DMS79 (cell line): ENCODE data around the gene ANKUB1.
A peak's percentile ranks its signal among the peaks of the same experiment; 100 is the strongest.
"Not testable (repeated sequence)": the region's sequence is repeated elsewhere in the genome, so short reads cannot be mapped to it uniquely, and the experiment has no call there.

Experiments used
- DNase-seq: peaks from one replicate; lab custom pipeline; 2025; lab: John Stamatoyannopoulos, UW

Gene ANKUB1, protein sequence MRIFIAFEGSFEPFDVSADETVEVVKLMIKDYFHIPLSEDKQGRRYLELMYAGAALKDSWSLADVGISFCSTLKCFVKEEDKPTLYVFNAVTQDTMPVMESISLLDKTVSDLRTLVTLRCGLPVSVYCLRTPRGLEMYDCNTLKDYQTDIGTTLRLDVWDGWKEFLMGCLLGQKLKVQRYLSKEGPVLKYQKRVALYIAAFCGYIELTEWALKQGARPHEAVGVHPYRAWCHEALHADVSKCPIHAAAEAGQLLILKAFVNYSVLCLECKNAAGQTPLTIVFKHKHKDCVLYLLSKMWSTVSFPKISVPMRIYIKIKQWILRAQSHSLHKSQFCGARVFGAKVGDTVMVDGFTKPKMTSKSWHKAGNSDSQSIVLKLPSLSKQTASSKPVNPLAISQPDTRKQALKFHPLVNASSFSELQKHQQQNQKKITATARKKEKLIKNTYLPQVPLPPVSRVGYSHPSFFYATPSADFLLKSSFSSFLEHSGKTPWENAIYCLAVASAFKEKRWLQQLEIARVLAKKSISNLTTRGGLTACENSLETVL

DNA sequence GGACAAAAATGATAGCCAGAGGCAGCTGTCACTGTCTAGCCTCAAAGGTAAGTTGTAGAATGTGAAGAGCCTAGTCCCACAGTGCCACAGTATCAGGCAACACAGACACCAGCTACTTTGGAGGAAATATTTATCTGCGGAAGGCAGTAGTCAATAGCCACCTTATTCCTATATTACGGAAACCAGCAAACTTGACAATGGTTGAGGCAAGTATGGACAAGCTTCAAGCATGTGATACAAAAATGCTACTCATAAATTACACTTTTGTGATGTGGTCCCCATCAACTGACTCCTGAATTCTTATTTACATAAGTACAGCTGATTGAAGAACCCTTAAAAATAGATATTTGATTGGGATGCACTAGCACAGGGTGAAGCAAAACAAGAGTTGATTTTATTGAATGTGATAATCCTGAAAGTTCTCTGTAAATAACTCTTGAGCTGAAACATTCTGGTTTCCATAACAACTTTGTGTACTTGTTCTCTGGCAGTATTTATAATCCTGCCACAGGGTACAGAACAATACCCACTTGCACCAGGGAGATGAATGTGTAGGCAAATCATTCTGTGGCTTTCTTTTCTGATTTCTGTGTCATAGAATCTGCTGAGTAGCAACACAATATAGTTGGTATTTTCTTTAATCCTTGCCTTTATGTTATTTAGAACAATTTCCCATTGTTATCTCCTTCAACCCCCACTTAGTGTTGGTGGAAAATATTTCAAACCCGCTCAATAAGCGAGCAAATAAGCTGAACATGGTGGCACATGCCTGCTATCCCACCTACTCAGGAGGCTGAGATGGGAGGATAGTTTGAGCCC lies at the start of gene ANKUB1:
Gene ANKUB1, minus strand, starts transcription at position 103 of the 819 bp plus-strand sequence. CDS start 188 bp downstream, outside the sequence.
- DNase-seq: no peak

DNA sequence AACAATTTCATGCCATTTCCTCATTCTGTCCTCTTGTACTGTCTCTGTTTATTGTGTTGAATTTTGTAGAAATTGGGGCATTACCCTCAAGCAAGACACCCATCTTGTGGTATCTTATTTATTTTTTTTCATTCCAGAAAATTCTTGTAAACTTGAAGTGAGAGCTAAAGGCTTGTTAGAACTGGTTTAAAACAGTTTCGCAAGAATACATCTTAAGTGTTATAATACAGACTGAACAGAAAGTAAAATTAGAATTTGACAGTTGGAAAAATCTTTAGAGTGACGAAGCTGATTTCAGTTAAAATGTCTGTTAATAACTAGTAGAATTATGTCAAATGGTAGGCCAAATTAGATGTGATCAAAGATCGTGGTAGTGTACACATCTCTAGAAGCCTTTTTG lies 47.5 kb upstream of the ANKUB1 start:
- DNase-seq: no peak

DNA sequence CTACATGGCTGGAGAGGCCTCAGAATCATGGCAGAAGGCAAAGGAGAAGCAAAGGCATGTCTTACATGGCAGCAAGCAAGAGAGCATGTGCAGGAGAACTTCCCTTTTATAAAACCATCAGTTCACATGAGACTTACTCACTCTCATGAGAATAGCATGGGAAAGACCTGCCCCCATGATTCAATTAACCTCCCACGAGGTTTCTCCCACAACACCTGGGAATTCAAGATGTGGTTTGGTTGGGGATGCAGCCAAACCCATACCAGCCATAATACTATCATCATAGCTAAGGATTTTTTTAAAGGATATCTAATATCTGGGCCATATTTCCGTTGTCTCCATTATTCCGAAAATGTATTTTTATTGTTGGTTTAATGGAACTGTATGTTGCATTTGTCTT lies 47.1 kb upstream of the ANKUB1 start:
- DNase-seq: not testable (repeated sequence)

DNA sequence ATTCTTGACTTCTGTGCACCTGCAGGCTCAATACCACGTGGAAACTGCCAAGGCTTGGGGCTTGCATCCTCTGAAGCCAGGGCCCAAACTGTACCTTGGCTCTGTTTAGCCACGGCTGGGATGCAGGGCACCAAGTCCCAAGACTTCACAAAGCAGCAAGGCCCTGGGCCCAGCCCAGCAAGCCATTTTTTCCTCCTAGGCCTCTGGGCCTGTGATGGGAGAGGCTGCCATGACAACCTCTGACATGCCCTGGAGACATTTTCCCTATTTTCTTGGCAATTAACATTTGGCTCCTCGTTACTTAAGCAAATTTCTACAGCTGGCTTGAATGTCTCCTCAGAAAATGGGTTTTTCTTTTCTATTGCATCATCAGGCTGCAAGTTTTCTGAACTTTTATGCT lies 46.1 kb upstream of the ANKUB1 start:
- not testable (repeated sequence) for DNase-seq

DNA sequence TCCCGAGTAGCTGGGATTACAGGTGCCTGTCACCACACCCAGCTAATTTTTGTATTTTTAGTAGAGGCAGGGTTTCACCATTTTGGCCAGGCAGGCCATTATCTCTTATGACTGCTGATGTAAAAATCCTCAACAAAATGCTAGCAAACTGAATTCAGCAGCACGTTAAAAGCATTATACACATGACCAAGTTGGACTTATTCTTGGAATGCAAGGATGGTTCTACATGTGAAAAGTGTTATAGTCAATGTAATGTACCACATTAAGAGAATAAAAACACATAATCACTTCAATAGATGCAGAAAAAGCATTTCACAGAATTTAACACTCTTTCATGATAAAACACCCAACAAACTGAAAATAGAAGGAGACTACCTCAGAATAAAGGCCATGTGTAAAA lies 40.9 kb upstream of the ANKUB1 start:
- no peak for DNase-seq

DNA sequence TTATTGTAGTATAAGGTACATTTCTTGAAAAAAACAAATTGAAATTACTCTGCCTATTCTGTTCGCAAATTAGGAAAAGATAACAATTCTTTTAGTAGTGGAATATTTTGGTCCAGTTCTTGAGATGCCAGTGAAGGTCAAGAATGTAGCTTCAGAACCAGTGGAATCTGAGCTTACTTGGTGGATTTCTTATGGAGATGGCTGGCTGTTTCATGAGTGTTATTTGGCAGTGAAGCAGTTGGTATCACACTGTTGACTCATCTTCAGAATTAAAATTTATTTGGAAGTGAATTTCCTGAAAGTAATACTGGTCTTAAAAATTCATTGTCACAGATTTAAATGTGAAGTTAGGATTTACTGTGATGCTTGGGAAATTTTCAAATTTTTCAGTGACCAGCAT lies 39.7 kb upstream of the ANKUB1 start:
- DNase-seq: no peak

DNA sequence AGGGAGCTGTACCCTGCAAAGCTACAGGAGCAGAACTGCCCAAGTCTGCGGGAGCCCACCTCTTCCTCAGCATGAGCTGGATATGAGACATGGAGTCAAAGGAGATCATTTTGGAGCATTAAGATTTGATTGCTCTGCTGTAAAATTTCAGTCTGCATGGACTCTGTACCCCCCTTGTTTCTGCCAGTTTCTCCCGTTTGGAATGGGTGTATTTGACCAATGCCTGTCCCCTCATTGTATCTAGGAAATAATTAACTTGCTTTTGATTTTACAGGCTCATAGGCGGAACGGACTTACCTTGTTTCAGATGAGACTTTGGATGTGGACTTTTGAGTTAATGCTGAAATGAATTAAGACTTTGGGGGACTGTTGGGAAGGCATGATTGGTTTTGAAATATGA lies 39.0 kb upstream of the ANKUB1 start:
- DNase-seq: no peak

DNA sequence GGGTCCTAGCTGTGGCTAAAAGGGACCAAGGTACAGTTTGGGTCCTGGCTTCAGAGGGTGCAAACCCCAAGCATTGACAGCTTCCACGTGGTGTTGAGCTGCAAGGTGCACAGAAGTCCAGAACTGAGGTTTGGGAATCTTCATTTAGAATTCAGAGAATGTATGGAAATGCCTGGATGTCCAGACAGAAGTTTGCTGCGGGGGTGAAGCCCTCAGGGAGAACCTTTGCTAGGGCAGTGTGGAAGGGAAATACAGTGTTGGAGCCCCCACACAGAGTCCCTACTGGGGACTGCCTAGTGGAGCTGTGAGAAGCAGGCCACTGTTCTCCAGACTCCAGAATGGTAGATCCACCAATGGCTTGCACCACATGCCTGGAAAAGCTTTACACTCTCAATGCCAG lies 38.5 kb upstream of the ANKUB1 start:
- no peak for DNase-seq

DNA sequence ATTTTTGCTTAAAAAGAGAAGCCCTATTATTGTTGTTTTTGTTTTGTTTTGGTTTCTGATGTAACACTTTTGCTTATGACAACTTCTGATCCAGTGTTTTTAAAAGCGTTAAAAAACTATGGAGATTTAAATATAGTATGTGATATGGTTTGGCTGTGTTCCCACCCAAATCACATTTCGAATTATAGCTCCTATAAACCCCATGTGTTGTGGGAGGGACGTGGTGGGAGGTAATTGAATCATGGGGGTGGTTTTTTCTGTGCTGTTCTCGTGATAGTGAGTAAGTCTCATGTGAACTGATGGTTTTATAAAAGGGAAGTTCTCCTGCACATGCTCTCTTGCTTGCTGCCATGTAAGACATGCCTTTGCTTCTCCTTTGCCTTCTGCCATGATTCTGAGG lies 37.3 kb upstream of the ANKUB1 start:
- not testable (repeated sequence) for DNase-seq

DNA sequence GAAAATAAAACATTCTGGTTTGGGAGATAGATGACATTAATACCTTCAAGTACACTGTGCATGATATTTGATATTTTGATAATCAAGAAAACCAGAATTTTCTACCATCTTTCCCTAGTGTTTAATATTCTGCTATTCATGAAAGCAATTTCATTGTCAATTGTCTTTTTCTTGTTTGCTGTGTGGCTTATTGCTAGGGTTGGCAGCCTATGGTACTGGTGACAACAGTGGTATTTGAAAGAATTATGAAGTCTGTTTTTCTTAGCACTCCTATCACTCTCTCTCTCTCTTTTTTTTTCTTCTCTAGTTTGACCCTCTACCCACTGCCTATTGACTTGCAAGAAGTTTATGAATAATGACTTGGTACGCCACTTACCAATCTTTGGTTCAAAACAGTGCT lies 36.0 kb upstream of the ANKUB1 start:
- DNase-seq: no peak

DNA sequence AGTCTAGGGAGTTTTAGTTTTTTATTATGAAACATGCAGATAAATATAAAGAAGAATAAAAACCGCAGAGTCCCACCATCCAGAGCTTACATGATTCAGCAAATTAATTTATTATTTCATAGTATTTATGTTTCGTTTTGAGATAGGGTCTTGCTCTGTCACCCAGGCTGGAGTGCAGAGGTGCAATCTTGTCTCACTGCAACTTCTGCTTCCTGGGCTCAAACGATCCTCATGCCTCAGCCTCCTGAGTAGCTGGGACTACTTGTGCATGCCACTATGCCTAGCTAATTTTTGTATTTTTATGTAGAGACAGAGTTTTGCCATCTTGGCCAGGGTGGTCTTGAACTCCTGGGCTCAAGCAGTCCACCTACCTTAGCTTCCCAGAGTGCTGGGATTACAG lies 34.3 kb upstream of the ANKUB1 start:
- no peak for DNase-seq

DNA sequence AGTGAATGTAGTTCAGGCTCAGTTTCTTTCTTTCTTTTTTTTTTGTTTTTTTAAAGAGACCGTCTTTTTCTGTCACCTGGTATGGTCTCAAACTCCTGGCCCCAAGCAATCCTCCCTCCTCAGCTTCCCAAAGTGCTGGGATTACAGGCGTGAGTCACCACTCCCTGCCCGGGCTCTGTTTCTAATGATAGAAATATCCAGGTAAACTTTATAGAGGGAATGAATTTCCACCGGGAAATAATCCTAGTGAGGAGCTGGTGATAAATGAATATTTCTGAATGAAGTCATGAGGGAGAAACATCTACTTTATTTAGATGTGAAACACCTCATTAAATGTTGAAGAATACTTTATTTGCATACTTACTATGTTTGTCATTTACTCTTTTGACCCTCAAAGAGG lies 27.8 kb upstream of the ANKUB1 start:
- DNase-seq: no peak

DNA sequence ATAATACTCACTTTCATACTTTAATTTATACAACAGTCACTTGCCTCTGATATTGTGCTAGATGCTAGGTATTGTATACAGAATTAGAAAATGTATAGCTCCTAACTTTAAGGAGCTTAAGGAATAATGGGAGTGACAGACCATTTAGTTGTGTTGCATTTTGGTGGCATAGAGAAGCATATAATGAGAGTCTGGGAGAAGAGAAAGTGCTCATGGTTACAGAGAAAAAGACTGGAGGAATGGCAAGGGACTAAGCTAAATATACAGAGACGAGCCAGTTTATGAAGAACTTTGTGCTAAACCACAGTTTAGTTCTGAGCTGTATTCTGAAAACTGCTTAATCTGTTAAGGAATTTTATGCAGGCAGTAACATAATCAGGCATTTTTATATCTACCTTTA lies 27.1 kb upstream of the ANKUB1 start:
- DNase-seq: no peak

DNA sequence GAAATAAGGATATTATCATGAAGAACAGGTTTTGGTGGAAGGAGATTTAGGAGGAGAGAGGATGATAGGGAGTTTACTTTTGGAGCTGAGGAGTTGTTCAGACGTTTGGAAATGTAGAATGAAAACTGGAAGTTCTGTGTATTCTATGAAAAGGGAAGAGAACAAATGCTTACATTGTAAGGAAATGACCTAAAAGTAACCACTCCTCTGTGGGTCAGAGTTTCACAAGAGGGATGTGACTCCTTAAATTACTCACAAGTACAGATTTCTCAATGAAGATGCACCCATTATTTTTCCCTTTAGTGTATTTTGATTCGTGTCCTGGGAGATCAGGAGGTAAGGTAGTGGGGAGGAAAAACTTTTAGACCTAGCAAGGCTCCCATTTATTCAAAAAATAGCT lies 24.6 kb upstream of the ANKUB1 start:
- no peak for DNase-seq

DNA sequence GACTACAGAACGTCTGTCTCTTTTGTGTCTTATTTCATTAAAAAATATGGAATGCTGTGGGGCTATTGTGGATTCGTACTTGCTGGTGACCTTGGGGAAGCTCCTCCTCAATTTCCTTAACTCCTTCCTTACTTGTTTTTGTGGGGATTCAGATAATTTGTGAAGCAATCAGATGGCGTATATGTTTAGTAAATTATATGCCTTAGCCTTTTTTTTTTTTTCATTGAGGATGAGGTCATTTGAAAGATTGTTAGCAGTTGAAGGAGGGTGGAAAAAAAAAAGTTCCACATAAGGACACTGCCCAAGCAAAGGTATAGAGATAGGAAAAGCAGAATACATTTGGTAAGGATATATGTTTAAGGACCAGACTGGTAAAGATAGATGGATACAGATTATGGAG lies 24.0 kb upstream of the ANKUB1 start:
- DNase-seq: no peak

DNA sequence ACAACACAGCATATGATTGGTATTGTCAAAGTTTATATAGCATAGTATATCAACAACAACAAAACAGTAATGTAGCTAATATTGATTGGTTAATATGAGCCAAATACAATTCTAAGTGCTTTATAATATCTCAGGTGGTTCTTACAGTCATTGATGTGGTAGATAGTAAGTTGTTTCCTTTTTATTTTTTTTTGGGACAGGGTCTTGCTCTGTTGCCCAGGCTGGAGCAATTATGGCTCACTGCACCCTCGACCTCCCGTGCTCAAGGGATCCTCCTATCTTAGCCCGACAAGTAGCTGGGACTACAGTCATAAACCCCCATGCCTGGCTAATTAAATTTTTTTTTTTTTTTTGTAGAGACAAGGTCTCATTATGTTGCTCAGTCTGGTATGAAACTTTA lies 23.4 kb upstream of the ANKUB1 start:
- no peak for DNase-seq

DNA sequence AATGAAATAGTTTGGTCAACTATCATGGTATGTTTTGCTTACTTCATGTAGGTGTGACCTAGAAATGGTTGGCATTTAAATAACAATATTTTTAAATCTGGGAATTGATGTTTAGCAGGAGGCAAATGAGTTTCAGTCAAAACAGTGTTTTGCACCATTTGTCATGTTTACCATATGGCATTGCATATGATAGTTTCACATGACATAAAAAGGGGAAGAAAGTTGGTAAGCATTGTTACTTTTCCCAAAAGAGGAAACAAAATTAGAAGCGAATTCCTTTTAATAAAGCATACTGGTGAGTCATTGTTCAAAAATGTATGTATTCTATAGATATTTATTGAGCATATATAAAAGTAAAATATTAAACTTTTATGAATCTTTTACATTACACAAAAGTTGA lies 23.0 kb upstream of the ANKUB1 start:
- no peak for DNase-seq

DNA sequence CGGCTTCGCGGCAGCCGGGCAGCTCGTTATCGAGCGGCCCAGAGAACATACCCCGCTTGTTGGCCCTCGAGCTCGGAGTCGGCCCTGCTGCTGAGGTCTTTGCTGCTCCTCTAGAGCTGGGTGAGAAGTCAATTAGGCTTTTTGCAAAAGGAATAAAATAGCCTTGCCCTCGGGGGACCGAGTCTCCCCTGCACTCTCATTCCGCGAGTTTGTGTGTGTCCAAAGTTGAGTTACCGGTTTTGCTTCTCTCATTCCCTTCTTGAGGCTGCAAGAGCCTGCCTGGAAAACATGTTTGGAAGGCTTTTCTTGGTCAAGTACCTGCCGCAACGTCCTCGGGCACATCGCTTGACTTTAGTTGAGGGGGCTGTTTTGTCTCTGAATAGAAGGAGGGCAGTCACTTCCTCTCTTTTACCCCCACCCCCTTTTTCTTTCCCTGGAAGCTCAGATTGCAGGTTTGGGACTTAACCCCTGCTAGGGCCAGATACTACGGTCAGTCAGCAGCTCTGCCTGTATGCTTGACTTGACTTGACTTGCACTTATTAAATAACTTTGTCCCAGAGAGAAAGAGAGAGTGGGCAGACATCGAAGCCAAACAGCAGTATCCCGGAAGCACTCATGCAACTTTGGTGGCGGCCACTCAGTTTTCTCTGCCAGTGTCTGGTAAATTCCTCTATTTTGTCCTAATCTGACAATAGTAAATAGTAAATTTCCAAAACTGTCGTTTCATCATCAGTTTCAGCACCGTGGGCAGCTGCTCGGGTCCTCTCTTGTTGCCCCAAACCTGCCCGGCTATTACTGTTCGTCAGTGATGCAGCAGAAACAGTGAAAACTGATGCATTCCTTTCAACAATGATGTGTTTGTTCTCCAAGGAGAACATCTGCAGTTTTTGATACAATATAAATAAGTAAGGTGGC lies 21.3 kb upstream of the ANKUB1 start:
- DNase-seq: peak; percentile 50

DNA sequence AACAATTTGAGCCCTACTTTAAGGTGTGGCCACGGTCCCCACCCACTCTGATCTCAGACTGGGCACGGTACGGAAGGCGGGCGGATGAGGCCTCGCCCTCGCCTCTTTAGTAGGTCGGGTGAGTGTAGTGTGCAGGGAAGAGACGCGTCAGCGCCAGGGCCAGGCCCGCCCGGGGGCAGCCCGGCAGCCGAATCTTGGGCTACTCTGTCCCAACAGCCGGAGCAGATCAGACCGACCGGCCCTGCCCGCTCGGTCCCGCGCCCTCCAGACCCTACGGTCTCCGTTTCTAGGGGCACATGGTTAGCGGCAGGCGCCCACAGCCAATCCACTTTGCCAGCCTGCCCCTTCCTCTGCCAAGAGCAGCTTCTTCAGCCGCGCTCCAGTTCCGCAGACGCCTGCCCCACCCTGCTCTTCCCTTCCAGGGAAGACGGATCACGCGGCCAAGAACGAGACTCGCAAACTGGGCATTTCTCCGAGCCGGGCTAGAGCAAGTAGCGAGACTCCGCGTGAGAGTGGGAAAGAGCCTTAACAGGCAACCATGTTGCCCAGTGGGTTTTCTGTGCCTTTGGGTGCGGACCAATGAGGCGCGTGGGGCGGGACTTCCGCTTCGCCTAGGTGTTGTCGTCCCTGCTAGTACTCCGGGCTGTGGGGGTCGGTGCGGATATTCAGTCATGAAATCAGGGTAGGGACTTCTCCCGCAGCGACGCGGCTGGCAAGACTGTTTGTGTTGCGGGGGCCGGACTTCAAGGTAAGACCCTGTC lies 20.4 kb upstream of the ANKUB1 start, which contains the start of gene RNF13:
Gene RNF13, plus strand, starts transcription at position 610 of the 761 bp plus-strand sequence. CDS start 32,812 bp downstream, outside the sequence.
- peak; percentile 83 for DNase-seq

DNA sequence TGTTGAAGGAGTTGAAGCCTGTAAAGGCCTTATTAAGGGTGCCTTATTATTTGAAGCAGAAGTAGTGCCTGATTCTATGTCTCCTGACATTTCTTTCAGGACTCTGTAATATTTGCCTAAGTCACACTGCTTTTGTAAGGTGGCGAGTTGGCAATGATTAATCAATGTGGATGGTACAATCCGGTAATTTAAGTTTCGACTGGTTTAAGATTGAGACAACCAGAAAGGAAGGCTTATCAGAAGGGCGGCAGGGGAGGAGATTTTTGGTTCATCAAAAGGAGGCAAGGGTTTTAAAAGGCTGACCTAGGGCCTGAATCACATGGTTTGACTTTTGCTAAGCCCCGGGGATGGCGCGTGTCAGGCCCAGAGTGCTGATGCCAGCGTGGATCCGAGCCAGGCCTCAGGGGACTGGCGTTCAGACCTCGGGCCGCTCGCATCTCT lies 19.8 kb upstream of the ANKUB1 start:
- DNase-seq: no peak

DNA sequence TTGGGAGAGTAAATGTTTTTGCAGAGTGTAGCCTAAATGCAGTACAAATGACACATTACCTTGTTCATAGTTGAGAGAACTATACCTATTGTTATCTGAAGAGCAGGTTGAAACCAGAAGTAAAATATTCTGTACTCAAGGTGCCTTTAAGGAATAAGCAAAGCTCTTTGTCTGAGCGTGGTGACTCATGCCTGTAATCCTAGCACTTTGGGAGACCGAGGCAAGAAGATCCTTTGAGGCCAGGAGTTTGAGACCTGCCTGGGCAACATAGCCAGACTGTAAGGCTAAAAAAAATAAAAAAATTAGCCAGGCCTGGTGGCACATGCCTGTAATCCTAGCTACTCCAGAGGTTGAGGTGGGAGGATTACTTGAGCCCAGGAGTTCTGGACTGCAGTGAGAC lies 18.5 kb upstream of the ANKUB1 start:
- DNase-seq: no peak
